ENCODE data around the gene HSD17B14.
"Not testable (repeated sequence)": the region's sequence is repeated elsewhere in the genome, so short reads cannot be mapped to it uniquely, and the experiment has no call there.

Gene HSD17B14
- long read RNA-seq, partial matches to known transcripts: 1 of 1 reads
- long read RNA-seq, other reads (novel, unspliced or antisense): 0 of 1 reads

GRCh38 chr19:48836089-48837017, at the start of gene HSD17B14:
TSS of gene HSD17B14 (minus strand) at chr19:48836491. CDS start at chr19:48836411, 80 bp downstream.
- no peaks in the 10 kb centered on the region for H3K27me3 ChIP-seq (ENCODE audit: insufficient read depth, poor library complexity, severe bottlenecking)
- TF ChIP-seq SPI1 (IDR thresholded peaks at IDR 0.05; ENCODE audit: borderline replicate concordance, low read depth) (no peak), CTCF (IDR thresholded peaks at IDR 0.05; ENCODE audit: insufficient read depth, low read length) (no peak), POLR2AphosphoS5 (IDR thresholded peaks at IDR 0.05; ENCODE audit: low read depth) (no peak), GABPA (IDR thresholded peaks at IDR 0.05; ENCODE audit: low read depth) (no peak), REST (IDR thresholded peaks at IDR 0.05; ENCODE audit: insufficient replicate concordance, low read depth) (no peak)
- no peak within 1 kb of the TSS for H3K27ac ChIP-seq (replicated peaks)
- no peak within 1 kb of the TSS for H3K4me3 ChIP-seq (replicated peaks; ENCODE audit: insufficient read depth, low read length)
- no peak for DNase-seq (ENCODE audit: low read depth in 1 of 2, low spot score in 1 of 2)

- TF ChIP-seq REST (IDR thresholded peaks at IDR 0.05; ENCODE audit: insufficient replicate concordance, low read depth) (no peak), CTCF (IDR thresholded peaks at IDR 0.05; ENCODE audit: insufficient read depth, low read length) (no peak), GABPA (IDR thresholded peaks at IDR 0.05; ENCODE audit: low read depth) (no peak), POLR2AphosphoS5 (IDR thresholded peaks at IDR 0.05; ENCODE audit: low read depth) (no peak), SPI1 (IDR thresholded peaks at IDR 0.05; ENCODE audit: borderline replicate concordance, low read depth) (no peak)
- no peak overlapping the region for H3K4me3 ChIP-seq (replicated peaks; ENCODE audit: insufficient read depth, low read length)
- H3K27ac ChIP-seq (replicated peaks): no peak overlapping the region
- H3K27me3 ChIP-seq (ENCODE audit: insufficient read depth, poor library complexity, severe bottlenecking): no peaks in the 10 kb centered on the region
- DNase-seq (ENCODE audit: low read depth in 1 of 2, low spot score in 1 of 2): no peak
Measured at GRCh38 chr19:48883726-48884125, 47.4 kb upstream of the HSD17B14 start.

- Histone ChIP-seq H3K4me3 (replicated peaks; ENCODE audit: insufficient read depth, low read length) (no peak overlapping the region), H3K27me3 (ENCODE audit: insufficient read depth, poor library complexity, severe bottlenecking) (no peaks in the 10 kb centered on the region), H3K27ac (replicated peaks) (no peak overlapping the region)
- TF ChIP-seq POLR2AphosphoS5 (IDR thresholded peaks at IDR 0.05; ENCODE audit: low read depth): no peak
- no peak for TF ChIP-seq CTCF (IDR thresholded peaks at IDR 0.05; ENCODE audit: insufficient read depth, low read length)
- TF ChIP-seq REST (IDR thresholded peaks at IDR 0.05; ENCODE audit: insufficient replicate concordance, low read depth): no peak
- TF ChIP-seq GABPA (IDR thresholded peaks at IDR 0.05; ENCODE audit: low read depth): no peak
- no peak for TF ChIP-seq SPI1 (IDR thresholded peaks at IDR 0.05; ENCODE audit: borderline replicate concordance, low read depth)
- DNase-seq (ENCODE audit: low read depth in 1 of 2, low spot score in 1 of 2): peak in 1 of 2 experiments; percentile 15
Measured at GRCh38 chr19:48881741-48882657, 45.7 kb upstream of the HSD17B14 start.

GRCh38 chr19:48879696-48880095, 43.4 kb upstream of the HSD17B14 start:
- not testable (repeated sequence) for H3K27me3 ChIP-seq (ENCODE audit: insufficient read depth, poor library complexity, severe bottlenecking); DNase-seq (ENCODE audit: low read depth in 1 of 2, low spot score in 1 of 2); H3K4me3 ChIP-seq (replicated peaks; ENCODE audit: insufficient read depth, low read length); H3K27ac ChIP-seq (replicated peaks)

Data from HL-60 (cell line).